WTC11 (cell line): Measurements from ENCODE around the gene VSIG10. TPM values are rescaled to one million over a fixed set of nuclear protein-coding genes. Genes with fewer than 3 reads are reported as not detected.

ENCODE experiments used
- ATAC-seq: fragments of 200-7000 bp; cut with Tn5 transposase; 2 replicates; pipeline ENCODE4 v1.10.0; 2021; ENCODE audit warnings: mild to moderate bottlenecking, moderate library complexity
- CTCF ChIA-PET: fragments of 300-600 bp; sonication (Branson Sonifier 250); formaldehyde crosslinking; loops from one replicate; lab custom pipeline; 2021; ENCODE audit warnings: antibody characterized with exemption; lab: Charles Lee
- POLR2A ChIA-PET: fragments of 350-600 bp; sonication (Branson Sonifier 250); formaldehyde crosslinking; loops from one replicate; lab custom pipeline; 2021; ENCODE audit warnings: antibody characterized with exemption; lab: Charles Lee
- DNase-seq: peaks from one replicate; pipeline ENCODE4 v3.0.0; 2021; ENCODE audit warnings: low spot score
- H3K27ac Mint-ChIP-seq: 2 replicates; pipeline ENCODE4 v1.8.0; 2021; ENCODE audit warnings: mixed read lengths
- H3K27me3 Mint-ChIP-seq: 2 replicates; pipeline ENCODE4 v1.8.0; 2021; ENCODE audit warnings: low read depth, mild to moderate bottlenecking, moderate library complexity, mixed read lengths
- H3K36me3 Mint-ChIP-seq: 2 replicates; pipeline ENCODE4 v1.8.0; 2021; ENCODE audit warnings: mixed read lengths
- H3K4me1 Mint-ChIP-seq: 2 replicates; pipeline ENCODE4 v1.8.0; 2022; ENCODE audit warnings: mixed read lengths
- H3K4me3 Mint-ChIP-seq: 2 replicates; pipeline ENCODE4 v1.8.0; 2021; ENCODE audit warnings: mild to moderate bottlenecking, moderate library complexity, mixed read lengths
- H3K9me3 Mint-ChIP-seq: 2 replicates; pipeline ENCODE4 v1.8.0; 2021; ENCODE audit warnings: mixed read lengths
- ARID4B ChIP-seq: sonication (generic); formaldehyde crosslinking; IDR thresholded peaks from 2 replicates; pipeline ENCODE4 v1.8.0; 2023; ENCODE audit warnings: missing genetic modification reagents, mild to moderate bottlenecking, borderline replicate concordance
- E2F5 ChIP-seq: sonication (generic); formaldehyde crosslinking; IDR thresholded peaks from 2 replicates; pipeline ENCODE4 v1.8.1; 2022; ENCODE audit warnings: mild to moderate bottlenecking, moderate library complexity, missing genetic modification reagents
- ERG ChIP-seq: fragments of 250-450 bp; sonication (Bioruptor Pico); IDR thresholded peaks from 2 replicates; pipeline ENCODE4 v1.8.0; 2021; ENCODE audit warnings: mild to moderate bottlenecking
- ESRRA ChIP-seq: sonication (generic); formaldehyde crosslinking; IDR thresholded peaks from 2 replicates; pipeline ENCODE4 v1.8.1; 2022; ENCODE audit warnings: mild to moderate bottlenecking, missing genetic modification reagents, borderline replicate concordance
- FOXJ3 ChIP-seq: sonication (generic); formaldehyde crosslinking; IDR thresholded peaks from 2 replicates; pipeline ENCODE4 v1.9.0; 2021; ENCODE audit warnings: missing genetic modification reagents, mild to moderate bottlenecking, borderline replicate concordance
- GRHL2 ChIP-seq: fragments of 250-450 bp; sonication (Bioruptor Pico); IDR thresholded peaks from 2 replicates; pipeline ENCODE4 v1.8.0; 2022; ENCODE audit warnings: mild to moderate bottlenecking, moderate library complexity; ENCODE audit not compliant: insufficient replicate concordance, severe bottlenecking
- GTF2I ChIP-seq: fragments of 250-450 bp; sonication (Bioruptor Pico); conservative IDR thresholded peaks from 2 replicates; pipeline ENCODE4 v1.4.0; 2021; ENCODE audit warnings: mild to moderate bottlenecking
- HMGA2 ChIP-seq: fragments of 250-450 bp; sonication (Bioruptor Pico); IDR thresholded peaks from 2 replicates; pipeline ENCODE4 v1.4.0; 2021; ENCODE audit warnings: mild to moderate bottlenecking, moderate library complexity
- NFE2L1 ChIP-seq: sonication (generic); formaldehyde crosslinking; IDR thresholded peaks from 2 replicates; pipeline ENCODE4 v1.8.1; 2023; ENCODE audit warnings: missing genetic modification reagents
- OVOL2 ChIP-seq: fragments of 250-450 bp; sonication (Bioruptor Pico); IDR thresholded peaks from 2 replicates; pipeline ENCODE4 v1.9.0; 2021; ENCODE audit warnings: mild to moderate bottlenecking, borderline replicate concordance
- PRRX2 ChIP-seq: fragments of 250-450 bp; sonication (Bioruptor Pico); IDR thresholded peaks from 2 replicates; pipeline ENCODE4 v1.8.0; 2021; ENCODE audit warnings: mild to moderate bottlenecking
- SOX15 ChIP-seq: fragments of 250-450 bp; sonication (Bioruptor Pico); IDR thresholded peaks from 2 replicates; pipeline ENCODE4 v1.9.0; 2021; ENCODE audit warnings: mild to moderate bottlenecking
- ZNF138 ChIP-seq: sonication (generic); formaldehyde crosslinking; conservative IDR thresholded peaks from 2 replicates; pipeline ENCODE4 v1.8.1; 2022; ENCODE audit warnings: mild to moderate bottlenecking, moderate library complexity, missing genetic modification reagents
- ZNF263 ChIP-seq: sonication (generic); formaldehyde crosslinking; IDR thresholded peaks from 2 replicates; pipeline ENCODE4 v1.8.1; 2022; ENCODE audit warnings: low read depth, mild to moderate bottlenecking, moderate library complexity, missing genetic modification reagents
- ZNF532 ChIP-seq: fragments of 250-450 bp; sonication (Bioruptor Pico); IDR thresholded peaks from 2 replicates; pipeline ENCODE4 v1.9.0; 2021; ENCODE audit warnings: mild to moderate bottlenecking, borderline replicate concordance
- total RNA-seq: library from RNA; stranded (reverse); gene quantifications from 3 replicates; pipeline ENCODE4 v1.2.3, GENCODE V29; 2021
- TF ChIP-seq, protein P1 (sequence below): sonication (generic); formaldehyde crosslinking; IDR thresholded peaks from 2 replicates; pipeline ENCODE4 v1.8.0; 2022; ENCODE audit warnings: mild to moderate bottlenecking, missing genetic modification reagents
- TF ChIP-seq, protein P2 (sequence below): sonication (generic); formaldehyde crosslinking; IDR thresholded peaks from 2 replicates; pipeline ENCODE4 v1.8.0; 2022; ENCODE audit warnings: missing genetic modification reagents
- TF ChIP-seq, protein P3 (sequence below): sonication (generic); formaldehyde crosslinking; IDR thresholded peaks from 2 replicates; pipeline ENCODE4 v1.8.1; 2022; ENCODE audit warnings: low read depth, missing genetic modification reagents, borderline replicate concordance

Gene VSIG10
- total RNA-seq, 1 experiment from 2014 or later, result 82.5 TPM

DNA sequence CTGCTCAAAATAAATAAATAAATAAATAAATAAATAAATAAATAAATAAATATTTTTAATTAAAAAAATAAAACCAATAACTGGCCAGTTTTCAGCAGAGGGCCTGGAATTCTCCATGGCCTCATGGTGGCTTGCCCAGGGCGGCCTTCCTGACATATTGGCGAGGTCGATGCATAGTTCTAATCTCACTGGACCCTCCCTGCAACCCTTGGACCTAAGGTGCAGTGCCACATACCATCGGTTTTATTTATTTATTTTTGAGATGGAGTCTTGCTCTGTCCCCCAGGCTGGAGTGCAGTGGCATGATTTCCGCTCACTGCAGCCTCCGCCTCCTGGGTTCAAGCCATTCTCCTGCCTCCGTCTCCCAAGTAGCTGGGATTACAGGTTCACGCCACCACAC is 3.9 kb upstream of the VSIG10 start:
- DNase-seq, result no peak
- no peaks in the 10 kb centered on the region for H3K9me3 Mint-ChIP-seq
- H3K27ac Mint-ChIP-seq, result no peak overlapping the region
- no peaks in the 10 kb centered on the region for H3K36me3 Mint-ChIP-seq
- no peak overlapping the region for H3K4me3 Mint-ChIP-seq
- H3K4me1 Mint-ChIP-seq, result peaks cover 16% of the 10 kb centered on the region
- no peak for TF ChIP-seq PRRX2
- peak; percentile 12; the same call in 1 of the 2 replicates for TF ChIP-seq HMGA2 (CRISPR knock-in tag)
- TF ChIP-seq OVOL2 (CRISPR knock-in tag), result no peak
- TF ChIP-seq, protein P1, sequence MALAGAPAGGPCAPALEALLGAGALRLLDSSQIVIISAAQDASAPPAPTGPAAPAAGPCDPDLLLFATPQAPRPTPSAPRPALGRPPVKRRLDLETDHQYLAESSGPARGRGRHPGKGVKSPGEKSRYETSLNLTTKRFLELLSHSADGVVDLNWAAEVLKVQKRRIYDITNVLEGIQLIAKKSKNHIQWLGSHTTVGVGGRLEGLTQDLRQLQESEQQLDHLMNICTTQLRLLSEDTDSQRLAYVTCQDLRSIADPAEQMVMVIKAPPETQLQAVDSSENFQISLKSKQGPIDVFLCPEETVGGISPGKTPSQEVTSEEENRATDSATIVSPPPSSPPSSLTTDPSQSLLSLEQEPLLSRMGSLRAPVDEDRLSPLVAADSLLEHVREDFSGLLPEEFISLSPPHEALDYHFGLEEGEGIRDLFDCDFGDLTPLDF (CRISPR knock-in tag), result no peak
- POLR2A ChIA-PET, result no interaction called here
- CTCF ChIA-PET, result interaction anchor here (1.3 to 1.5 kb wide), 2 partner anchors 12 to 14 kb away, joined by 3 to 7 read pairs; no protein-coding TSS in a partner anchor
- ATAC-seq, result no peak
- H3K27me3 Mint-ChIP-seq, result no peaks in the 10 kb centered on the region

- ATAC-seq (no peak), DNase-seq (no peak)
- POLR2A ChIA-PET, result no interaction called here
- Mint-ChIP-seq H3K27me3 (no peaks in the 10 kb centered on the region), H3K9me3 (no peaks in the 10 kb centered on the region), H3K4me1 (peaks cover 22% of the 10 kb centered on the region), H3K27ac (no peak overlapping the region), H3K36me3 (no peaks in the 10 kb centered on the region), H3K4me3 (no peak overlapping the region)
- CTCF ChIA-PET, result interaction anchor here (0.6 kb wide), 1 partner anchor 77 kb away, joined by 3 read pairs; no protein-coding TSS in a partner anchor
- TF ChIP-seq FOXJ3 (CRISPR knock-in tag), result no peak
- no peak for TF ChIP-seq ERG (CRISPR knock-in tag)
- TF ChIP-seq E2F5, result no peak
- no peak for TF ChIP-seq SOX15
- no peak for TF ChIP-seq ZNF532 (CRISPR knock-in tag)
- TF ChIP-seq, protein P2, sequence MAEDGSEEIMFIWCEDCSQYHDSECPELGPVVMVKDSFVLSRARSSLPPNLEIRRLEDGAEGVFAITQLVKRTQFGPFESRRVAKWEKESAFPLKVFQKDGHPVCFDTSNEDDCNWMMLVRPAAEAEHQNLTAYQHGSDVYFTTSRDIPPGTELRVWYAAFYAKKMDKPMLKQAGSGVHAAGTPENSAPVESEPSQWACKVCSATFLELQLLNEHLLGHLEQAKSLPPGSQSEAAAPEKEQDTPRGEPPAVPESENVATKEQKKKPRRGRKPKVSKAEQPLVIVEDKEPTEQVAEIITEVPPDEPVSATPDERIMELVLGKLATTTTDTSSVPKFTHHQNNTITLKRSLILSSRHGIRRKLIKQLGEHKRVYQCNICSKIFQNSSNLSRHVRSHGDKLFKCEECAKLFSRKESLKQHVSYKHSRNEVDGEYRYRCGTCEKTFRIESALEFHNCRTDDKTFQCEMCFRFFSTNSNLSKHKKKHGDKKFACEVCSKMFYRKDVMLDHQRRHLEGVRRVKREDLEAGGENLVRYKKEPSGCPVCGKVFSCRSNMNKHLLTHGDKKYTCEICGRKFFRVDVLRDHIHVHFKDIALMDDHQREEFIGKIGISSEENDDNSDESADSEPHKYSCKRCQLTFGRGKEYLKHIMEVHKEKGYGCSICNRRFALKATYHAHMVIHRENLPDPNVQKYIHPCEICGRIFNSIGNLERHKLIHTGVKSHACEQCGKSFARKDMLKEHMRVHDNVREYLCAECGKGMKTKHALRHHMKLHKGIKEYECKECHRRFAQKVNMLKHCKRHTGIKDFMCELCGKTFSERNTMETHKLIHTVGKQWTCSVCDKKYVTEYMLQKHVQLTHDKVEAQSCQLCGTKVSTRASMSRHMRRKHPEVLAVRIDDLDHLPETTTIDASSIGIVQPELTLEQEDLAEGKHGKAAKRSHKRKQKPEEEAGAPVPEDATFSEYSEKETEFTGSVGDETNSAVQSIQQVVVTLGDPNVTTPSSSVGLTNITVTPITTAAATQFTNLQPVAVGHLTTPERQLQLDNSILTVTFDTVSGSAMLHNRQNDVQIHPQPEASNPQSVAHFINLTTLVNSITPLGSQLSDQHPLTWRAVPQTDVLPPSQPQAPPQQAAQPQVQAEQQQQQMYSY, result no peak
- TF ChIP-seq GTF2I (CRISPR knock-in tag), result no peak
- no peak for TF ChIP-seq NFE2L1 (CRISPR knock-in tag)
- TF ChIP-seq GRHL2 (CRISPR knock-in tag), result no peak
- no peak for TF ChIP-seq ARID4B
- TF ChIP-seq, protein P3, sequence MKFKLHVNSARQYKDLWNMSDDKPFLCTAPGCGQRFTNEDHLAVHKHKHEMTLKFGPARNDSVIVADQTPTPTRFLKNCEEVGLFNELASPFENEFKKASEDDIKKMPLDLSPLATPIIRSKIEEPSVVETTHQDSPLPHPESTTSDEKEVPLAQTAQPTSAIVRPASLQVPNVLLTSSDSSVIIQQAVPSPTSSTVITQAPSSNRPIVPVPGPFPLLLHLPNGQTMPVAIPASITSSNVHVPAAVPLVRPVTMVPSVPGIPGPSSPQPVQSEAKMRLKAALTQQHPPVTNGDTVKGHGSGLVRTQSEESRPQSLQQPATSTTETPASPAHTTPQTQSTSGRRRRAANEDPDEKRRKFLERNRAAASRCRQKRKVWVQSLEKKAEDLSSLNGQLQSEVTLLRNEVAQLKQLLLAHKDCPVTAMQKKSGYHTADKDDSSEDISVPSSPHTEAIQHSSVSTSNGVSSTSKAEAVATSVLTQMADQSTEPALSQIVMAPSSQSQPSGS (CRISPR knock-in tag), result no peak
- TF ChIP-seq ZNF138 (CRISPR knock-in tag), result no peak
- TF ChIP-seq ESRRA, result no peak
- no peak for TF ChIP-seq ZNF263 (CRISPR knock-in tag)
Measured at GRCh38 chr12:118107011-118107410, 3.2 kb upstream of the VSIG10 start.
